Activated CD8-positive, alpha-beta memory T cell treated with anti-CD3 and anti-CD28 coated beads, Interleukin-2, amount 10 ng/mL, durations not matched to agents 7 days and 5 days (primary cell): ENCODE results near the gene SLC25A39. TPM values are rescaled to one million over a fixed set of nuclear protein-coding genes. Genes with fewer than 3 reads are reported as not detected.
A peak's percentile ranks its signal among the peaks of the same experiment; 100 is the strongest.

Source experiments
- ATAC-seq: fragments of 150-1000 bp; cut with Tn5 transposase; one replicate; pipeline ENCODE4 v1.10.0; 2021; ENCODE audit warnings: moderate library complexity
- CTCF ChIA-PET: fragments of 350-600 bp; sonication (Branson Sonifier 250); formaldehyde crosslinking; loops from one replicate; lab custom pipeline; 2021; ENCODE audit warnings: antibody characterized with exemption; lab: Charles Lee
- DNase-seq: peaks from one replicate; pipeline ENCODE4 v3.0.0-alpha.2; 2020
- H3K27ac Mint-ChIP-seq: one replicate; pipeline ENCODE4 v1.8.0; 2021; ENCODE audit warnings: mild to moderate bottlenecking, mixed read lengths
- H3K27me3 Mint-ChIP-seq: one replicate; pipeline ENCODE4 v1.8.0; 2021; ENCODE audit warnings: mixed read lengths
- H3K36me3 Mint-ChIP-seq: one replicate; pipeline ENCODE4 v1.8.0; 2021; ENCODE audit warnings: mild to moderate bottlenecking, mixed read lengths
- H3K4me1 Mint-ChIP-seq: one replicate; pipeline ENCODE4 v1.8.0; 2021; ENCODE audit warnings: mixed read lengths
- H3K4me3 Mint-ChIP-seq: one replicate; pipeline ENCODE4 v1.8.0; 2021; ENCODE audit warnings: mild to moderate bottlenecking, moderate library complexity, mixed read lengths
- H3K9me3 Mint-ChIP-seq: one replicate; pipeline ENCODE4 v1.8.0; 2022; ENCODE audit warnings: low read depth, mixed read lengths
- total RNA-seq, 2 experiments: library from RNA; stranded (reverse); gene quantifications; one replicate each; pipeline ENCODE4 v1.2.3, GENCODE V29; 2021

SLC25A39 gene
- total RNA-seq, 2 experiments from 2014 or later = 103 to 133 TPM

GRCh38 chr17:44287651-44288050 is 37.0 kb downstream of the SLC25A39 start:
- CTCF ChIA-PET = interaction anchor here (1.1 to 1.4 kb wide), 2 partner anchors 57 to 75 kb away, joined by 3 read pairs; partner anchors contain the start of gene GRN

GRCh38 chr17:44284024-44284400 is 40.6 kb downstream of the SLC25A39 start:
- Mint-ChIP-seq H3K27ac (no peak overlapping the region), H3K27me3 (peaks cover 4% of the 10 kb centered on the region), H3K9me3 (no peaks in the 10 kb centered on the region), H3K36me3 (no peaks in the 10 kb centered on the region), H3K4me1 (peaks cover 17% of the 10 kb centered on the region), H3K4me3 (no peak overlapping the region)
- DNase-seq (no peak), ATAC-seq (no peak)
- CTCF ChIA-PET = no interaction called here

More at GRCh38 chr17:44287651-44288050, 37.0 kb downstream of the SLC25A39 start:
- Mint-ChIP-seq H3K4me3 (no peak overlapping the region), H3K4me1 (no peaks in the 10 kb centered on the region), H3K36me3 (no peaks in the 10 kb centered on the region), H3K27me3 (peaks cover 10% of the 10 kb centered on the region), H3K9me3 (no peaks in the 10 kb centered on the region), H3K27ac (no peak overlapping the region)
- no peak for ATAC-seq
- no peak for DNase-seq

- Mint-ChIP-seq H3K4me1 (peaks cover 17% of the 10 kb centered on the region), H3K4me3 (no peak overlapping the region), H3K36me3 (no peaks in the 10 kb centered on the region), H3K27me3 (peaks cover 4% of the 10 kb centered on the region), H3K9me3 (no peaks in the 10 kb centered on the region), H3K27ac (no peak overlapping the region)
- no peak for DNase-seq
- no peak for ATAC-seq
- CTCF ChIA-PET = no interaction called here
These were observed 41.1 kb downstream of the SLC25A39 start for GRCh38 chr17:44283344-44284023.

- H3K4me3 Mint-ChIP-seq = no peak overlapping the region
- no peaks in the 10 kb centered on the region for H3K9me3 Mint-ChIP-seq
- ATAC-seq = no peak
- no peaks in the 10 kb centered on the region for H3K27me3 Mint-ChIP-seq
- peaks cover 17% of the 10 kb centered on the region for H3K4me1 Mint-ChIP-seq
- no peak overlapping the region for H3K27ac Mint-ChIP-seq
- no peaks in the 10 kb centered on the region for H3K36me3 Mint-ChIP-seq
- CTCF ChIA-PET = no interaction called here
- DNase-seq = no peak
These were observed 42.4 kb downstream of the SLC25A39 start for GRCh38 chr17:44282264-44282663.

- no peak overlapping the region for H3K4me3 Mint-ChIP-seq
- ATAC-seq = no peak
- no peak overlapping the region for H3K27ac Mint-ChIP-seq
- CTCF ChIA-PET = interaction anchor here (1.0 kb wide), 1 partner anchor 82 kb away, joined by 4 read pairs; the partner anchor contains the start of gene FAM171A2
- no peaks in the 10 kb centered on the region for H3K36me3 Mint-ChIP-seq
- DNase-seq = no peak
- no peaks in the 10 kb centered on the region for H3K9me3 Mint-ChIP-seq
- peaks cover 17% of the 10 kb centered on the region for H3K4me1 Mint-ChIP-seq
- H3K27me3 Mint-ChIP-seq = peaks cover under 1% of the 10 kb centered on the region
These were observed 43.1 kb downstream of the SLC25A39 start for GRCh38 chr17:44281570-44281969.

GRCh38 chr17:44280392-44280937 is 44.2 kb downstream of the SLC25A39 start:
- ATAC-seq (no peak), DNase-seq (no peak)
- Mint-ChIP-seq H3K36me3 (no peaks in the 10 kb centered on the region), H3K9me3 (no peaks in the 10 kb centered on the region), H3K4me3 (no peak overlapping the region), H3K4me1 (peaks cover 17% of the 10 kb centered on the region), H3K27ac (no peak overlapping the region), H3K27me3 (peaks cover 3% of the 10 kb centered on the region)
- CTCF ChIA-PET = no interaction called here

- H3K4me3 Mint-ChIP-seq = no peak overlapping the region
- CTCF ChIA-PET = no interaction called here
- no peaks in the 10 kb centered on the region for H3K36me3 Mint-ChIP-seq
- ATAC-seq (peak; percentile 77), DNase-seq (peak; percentile 70)
- H3K9me3 Mint-ChIP-seq = no peaks in the 10 kb centered on the region
- H3K27ac Mint-ChIP-seq = no peak overlapping the region
- H3K4me1 Mint-ChIP-seq = peaks cover 17% of the 10 kb centered on the region
- peaks cover 9% of the 10 kb centered on the region for H3K27me3 Mint-ChIP-seq
These were observed 44.8 kb downstream of the SLC25A39 start for GRCh38 chr17:44279666-44280391.

GRCh38 chr17:44279346-44279665 is 45.3 kb downstream of the SLC25A39 start:
- no peak overlapping the region for H3K27ac Mint-ChIP-seq
- no peaks in the 10 kb centered on the region for H3K36me3 Mint-ChIP-seq
- DNase-seq (no peak), ATAC-seq (no peak)
- peaks cover 11% of the 10 kb centered on the region for H3K27me3 Mint-ChIP-seq
- no peak overlapping the region for H3K4me3 Mint-ChIP-seq
- CTCF ChIA-PET = no interaction called here
- no peaks in the 10 kb centered on the region for H3K9me3 Mint-ChIP-seq
- H3K4me1 Mint-ChIP-seq = peaks cover 17% of the 10 kb centered on the region

- DNase-seq (no peak), ATAC-seq (no peak)
- CTCF ChIA-PET = interaction anchor here (1.1 kb wide), 1 partner anchor 49 kb away, joined by 3 read pairs; no protein-coding TSS in a partner anchor
- peaks cover 11% of the 10 kb centered on the region for H3K27me3 Mint-ChIP-seq
- H3K27ac Mint-ChIP-seq = no peak overlapping the region
- H3K36me3 Mint-ChIP-seq = no peaks in the 10 kb centered on the region
- no peak overlapping the region for H3K4me3 Mint-ChIP-seq
- no peaks in the 10 kb centered on the region for H3K9me3 Mint-ChIP-seq
- peaks cover 17% of the 10 kb centered on the region for H3K4me1 Mint-ChIP-seq
These were observed 46.6 kb downstream of the SLC25A39 start for GRCh38 chr17:44277976-44278375.

GRCh38 chr17:44273607-44274006 is 51.0 kb downstream of the SLC25A39 start:
- H3K27ac Mint-ChIP-seq = no peak overlapping the region

GRCh38 chr17:44272954-44273353 is 51.7 kb downstream of the SLC25A39 start:
- no peaks in the 10 kb centered on the region for H3K9me3 Mint-ChIP-seq
- CTCF ChIA-PET = no interaction called here

More at GRCh38 chr17:44273607-44274006, 51.0 kb downstream of the SLC25A39 start:
- H3K9me3 Mint-ChIP-seq = no peaks in the 10 kb centered on the region
- CTCF ChIA-PET = no interaction called here
- no peak for DNase-seq
- no peaks in the 10 kb centered on the region for H3K4me1 Mint-ChIP-seq
- H3K27me3 Mint-ChIP-seq = peaks cover 11% of the 10 kb centered on the region
- no peak overlapping the region for H3K4me3 Mint-ChIP-seq
- no peaks in the 10 kb centered on the region for H3K36me3 Mint-ChIP-seq
- no peak for ATAC-seq

GRCh38 chr17:44272321-44272951 is 52.2 kb downstream of the SLC25A39 start:
- no peaks in the 10 kb centered on the region for H3K4me1 Mint-ChIP-seq
- no peaks in the 10 kb centered on the region for H3K9me3 Mint-ChIP-seq
- ATAC-seq (no peak), DNase-seq (no peak)
- H3K36me3 Mint-ChIP-seq = no peaks in the 10 kb centered on the region
- CTCF ChIA-PET = no interaction called here
- peaks cover 11% of the 10 kb centered on the region for H3K27me3 Mint-ChIP-seq
- H3K27ac Mint-ChIP-seq = no peak overlapping the region
- no peak overlapping the region for H3K4me3 Mint-ChIP-seq

More at GRCh38 chr17:44272954-44273353, 51.7 kb downstream of the SLC25A39 start:
- Mint-ChIP-seq H3K4me1 (no peaks in the 10 kb centered on the region), H3K27me3 (peaks cover 11% of the 10 kb centered on the region), H3K27ac (no peak overlapping the region), H3K36me3 (no peaks in the 10 kb centered on the region), H3K4me3 (no peak overlapping the region)
- ATAC-seq = no peak
- DNase-seq = no peak
